Measurements from ENCODE around the gene RIMS1.

DNA sequence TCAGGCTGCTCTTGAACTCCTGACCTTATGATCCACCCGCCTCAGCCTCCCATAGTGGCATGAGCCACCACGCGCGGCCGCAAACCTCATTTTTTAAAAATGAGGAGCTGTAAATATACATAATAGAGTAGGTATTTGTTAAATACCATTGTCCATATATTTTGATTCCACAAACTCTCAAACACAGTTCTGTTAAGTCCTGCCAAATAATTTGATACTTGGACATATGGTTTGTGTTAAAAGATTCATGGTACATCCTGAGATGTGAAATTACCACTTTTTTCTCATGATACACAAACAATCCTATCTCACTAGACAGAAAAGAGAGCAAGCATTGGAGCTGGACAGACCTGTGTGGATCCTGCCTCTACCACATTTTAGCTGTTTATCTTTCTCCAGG is 401.5 kb downstream of the RIMS1 start:
- TF ChIP-seq, protein P1, sequence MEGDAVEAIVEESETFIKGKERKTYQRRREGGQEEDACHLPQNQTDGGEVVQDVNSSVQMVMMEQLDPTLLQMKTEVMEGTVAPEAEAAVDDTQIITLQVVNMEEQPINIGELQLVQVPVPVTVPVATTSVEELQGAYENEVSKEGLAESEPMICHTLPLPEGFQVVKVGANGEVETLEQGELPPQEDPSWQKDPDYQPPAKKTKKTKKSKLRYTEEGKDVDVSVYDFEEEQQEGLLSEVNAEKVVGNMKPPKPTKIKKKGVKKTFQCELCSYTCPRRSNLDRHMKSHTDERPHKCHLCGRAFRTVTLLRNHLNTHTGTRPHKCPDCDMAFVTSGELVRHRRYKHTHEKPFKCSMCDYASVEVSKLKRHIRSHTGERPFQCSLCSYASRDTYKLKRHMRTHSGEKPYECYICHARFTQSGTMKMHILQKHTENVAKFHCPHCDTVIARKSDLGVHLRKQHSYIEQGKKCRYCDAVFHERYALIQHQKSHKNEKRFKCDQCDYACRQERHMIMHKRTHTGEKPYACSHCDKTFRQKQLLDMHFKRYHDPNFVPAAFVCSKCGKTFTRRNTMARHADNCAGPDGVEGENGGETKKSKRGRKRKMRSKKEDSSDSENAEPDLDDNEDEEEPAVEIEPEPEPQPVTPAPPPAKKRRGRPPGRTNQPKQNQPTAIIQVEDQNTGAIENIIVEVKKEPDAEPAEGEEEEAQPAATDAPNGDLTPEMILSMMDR (IDR thresholded peaks at IDR 0.05; ENCODE audit: insufficient read depth, low read length): no peak
- TF ChIP-seq GABPA (IDR thresholded peaks at IDR 0.05; ENCODE audit: low read depth): no peak
- TF ChIP-seq, protein P2, sequence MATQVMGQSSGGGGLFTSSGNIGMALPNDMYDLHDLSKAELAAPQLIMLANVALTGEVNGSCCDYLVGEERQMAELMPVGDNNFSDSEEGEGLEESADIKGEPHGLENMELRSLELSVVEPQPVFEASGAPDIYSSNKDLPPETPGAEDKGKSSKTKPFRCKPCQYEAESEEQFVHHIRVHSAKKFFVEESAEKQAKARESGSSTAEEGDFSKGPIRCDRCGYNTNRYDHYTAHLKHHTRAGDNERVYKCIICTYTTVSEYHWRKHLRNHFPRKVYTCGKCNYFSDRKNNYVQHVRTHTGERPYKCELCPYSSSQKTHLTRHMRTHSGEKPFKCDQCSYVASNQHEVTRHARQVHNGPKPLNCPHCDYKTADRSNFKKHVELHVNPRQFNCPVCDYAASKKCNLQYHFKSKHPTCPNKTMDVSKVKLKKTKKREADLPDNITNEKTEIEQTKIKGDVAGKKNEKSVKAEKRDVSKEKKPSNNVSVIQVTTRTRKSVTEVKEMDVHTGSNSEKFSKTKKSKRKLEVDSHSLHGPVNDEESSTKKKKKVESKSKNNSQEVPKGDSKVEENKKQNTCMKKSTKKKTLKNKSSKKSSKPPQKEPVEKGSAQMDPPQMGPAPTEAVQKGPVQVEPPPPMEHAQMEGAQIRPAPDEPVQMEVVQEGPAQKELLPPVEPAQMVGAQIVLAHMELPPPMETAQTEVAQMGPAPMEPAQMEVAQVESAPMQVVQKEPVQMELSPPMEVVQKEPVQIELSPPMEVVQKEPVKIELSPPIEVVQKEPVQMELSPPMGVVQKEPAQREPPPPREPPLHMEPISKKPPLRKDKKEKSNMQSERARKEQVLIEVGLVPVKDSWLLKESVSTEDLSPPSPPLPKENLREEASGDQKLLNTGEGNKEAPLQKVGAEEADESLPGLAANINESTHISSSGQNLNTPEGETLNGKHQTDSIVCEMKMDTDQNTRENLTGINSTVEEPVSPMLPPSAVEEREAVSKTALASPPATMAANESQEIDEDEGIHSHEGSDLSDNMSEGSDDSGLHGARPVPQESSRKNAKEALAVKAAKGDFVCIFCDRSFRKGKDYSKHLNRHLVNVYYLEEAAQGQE (IDR thresholded peaks at IDR 0.05; ENCODE audit: insufficient replicate concordance, low read depth): no peak
- TF ChIP-seq POLR2AphosphoS5 (IDR thresholded peaks at IDR 0.05; ENCODE audit: low read depth): no peak
- TF ChIP-seq SPI1 (IDR thresholded peaks at IDR 0.05; ENCODE audit: borderline replicate concordance, low read depth): no peak
